ENCODE measurements around the gene STRIP2.

DNA sequence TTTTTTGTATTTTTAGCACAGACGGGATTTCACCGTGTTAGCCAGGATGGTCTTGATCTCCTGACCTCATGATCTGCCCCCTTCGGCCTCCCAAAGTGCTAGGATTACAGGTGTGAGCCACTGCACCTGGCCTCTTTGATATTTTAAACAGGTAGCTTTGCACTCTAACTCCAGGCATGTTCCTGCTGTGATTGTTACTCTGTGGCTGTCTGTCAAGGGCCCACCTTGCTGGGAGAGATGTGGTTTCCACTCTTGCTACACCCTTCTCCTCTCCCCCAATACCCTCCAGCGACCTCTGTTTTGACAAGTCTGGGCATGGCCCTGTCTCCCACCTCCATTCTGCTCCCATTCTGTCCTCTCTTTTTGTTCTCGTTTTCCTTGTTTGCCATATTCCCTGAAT is 85.2 kb downstream of the STRIP2 start:
- no peak for TF ChIP-seq BHLHE40 (IDR thresholded peaks at IDR 0.05; ENCODE audit: borderline replicate concordance)
- TF ChIP-seq ARNT (IDR thresholded peaks at IDR 0.05), result no peak
- no peak for TF ChIP-seq FOXA1 (IDR thresholded peaks at IDR 0.05)

Data from HEK293T (cell line).